ENCODE measurements around the gene KDM1A.

The KDM1A gene

DNA sequence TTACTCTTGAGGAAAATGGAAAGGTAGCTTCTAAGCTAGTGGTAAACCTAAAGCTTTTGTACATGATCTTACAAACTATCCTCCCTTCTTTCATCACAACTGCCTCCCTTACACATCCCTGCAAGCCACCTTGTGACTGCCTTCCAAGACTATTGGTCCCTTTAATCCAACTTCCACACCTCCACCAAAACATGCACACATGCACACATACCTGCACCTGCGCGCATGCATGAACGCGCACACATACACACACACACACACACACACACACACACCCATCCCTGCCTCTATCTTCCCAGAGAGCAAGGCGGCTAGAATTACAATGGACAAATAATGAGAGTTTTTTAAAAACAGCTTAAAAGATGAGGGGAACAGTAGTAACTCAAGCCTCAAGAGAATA is 91.1 kb downstream of the KDM1A start:
- DNase-seq (ENCODE audit: low read depth in 2 of 2): no peak

DNA sequence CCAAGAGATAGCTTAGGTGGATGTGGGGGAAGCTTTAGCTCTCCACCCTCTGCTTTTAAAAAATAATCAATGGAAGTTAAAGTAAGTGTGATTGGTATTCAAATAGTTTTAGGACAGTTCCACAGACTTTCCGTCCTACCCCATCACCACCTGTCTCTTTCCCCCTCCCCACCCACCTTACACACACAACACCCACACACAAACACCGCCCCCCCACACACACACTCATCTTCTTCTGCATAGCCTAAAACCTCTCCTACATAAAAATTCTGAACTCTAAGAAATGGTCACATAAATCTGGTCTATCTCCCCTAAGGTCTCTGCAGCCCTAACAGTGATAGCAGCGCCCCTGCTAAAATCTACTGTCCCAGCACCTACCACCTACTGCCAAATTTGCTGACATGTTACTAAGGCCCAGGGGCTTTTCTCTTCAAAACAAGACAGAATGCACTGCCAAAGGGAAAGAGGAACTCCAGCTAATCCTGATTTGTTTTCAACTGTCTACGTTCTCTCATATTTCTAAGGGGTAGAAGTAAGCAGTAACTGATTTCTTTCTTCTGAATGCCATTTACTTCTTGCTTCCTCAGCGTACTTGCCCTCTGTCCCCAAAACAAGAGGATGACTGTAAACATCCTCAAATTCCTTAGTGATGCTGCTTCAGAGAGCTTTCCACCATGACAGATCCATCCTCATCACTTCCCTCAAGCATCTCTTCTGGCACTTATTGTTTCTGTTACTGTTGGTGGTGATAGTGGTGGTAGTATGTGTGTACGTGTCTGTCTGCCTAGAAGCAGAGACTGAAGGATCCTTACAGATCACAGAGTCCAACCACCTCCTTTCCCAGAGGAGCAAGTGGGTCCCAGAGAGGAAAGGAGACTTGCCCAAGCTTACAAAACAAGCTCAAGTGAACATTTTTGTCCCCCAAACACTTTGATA is 92.6 kb downstream of the KDM1A start:
- DNase-seq (ENCODE audit: low read depth in 2 of 2): no peak

DNA sequence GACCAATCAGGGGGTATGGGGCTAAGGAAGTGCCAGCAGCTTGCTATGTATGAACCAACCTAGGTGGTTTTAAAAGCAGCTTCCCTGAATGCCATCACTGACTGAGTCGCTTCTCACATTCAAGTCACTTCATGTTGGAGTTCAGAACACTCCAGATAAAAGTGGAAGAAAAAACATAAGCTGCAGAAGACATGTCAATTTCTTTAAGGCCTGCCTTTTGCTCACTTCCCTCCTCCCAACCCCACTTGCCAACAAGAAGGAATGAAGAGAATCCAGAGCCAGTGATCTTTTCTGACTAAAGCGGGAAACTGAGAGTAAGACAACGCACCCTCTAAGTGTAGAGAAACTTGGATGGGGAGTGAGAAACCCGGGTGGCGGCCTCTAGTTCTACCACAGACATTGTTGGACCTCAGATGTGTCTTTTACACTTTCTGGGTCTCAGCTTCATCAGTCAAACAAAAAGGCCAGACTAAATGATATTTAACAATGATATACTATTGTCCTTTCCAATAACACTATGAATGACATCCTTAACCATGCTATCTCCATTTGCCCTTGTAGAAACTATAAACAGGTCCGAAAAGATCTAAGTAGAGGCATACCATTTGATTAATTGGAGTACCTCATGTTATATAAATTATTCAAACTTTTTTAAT is 95.3 kb downstream of the KDM1A start:
- no peak for DNase-seq (ENCODE audit: low read depth in 2 of 2)

- DNase-seq (ENCODE audit: low read depth in 2 of 2): no peak
These were observed 97.1 kb downstream of the KDM1A start for GRCh38 chr1:23116216-23116836.

GRCh38 chr1:23116921-23117699 is 97.8 kb downstream of the KDM1A start:
- DNase-seq (ENCODE audit: low read depth in 2 of 2): no peak

- no peak for DNase-seq (ENCODE audit: low read depth in 2 of 2)
These were observed 99.1 kb downstream of the KDM1A start for GRCh38 chr1:23118407-23118806.

DNA sequence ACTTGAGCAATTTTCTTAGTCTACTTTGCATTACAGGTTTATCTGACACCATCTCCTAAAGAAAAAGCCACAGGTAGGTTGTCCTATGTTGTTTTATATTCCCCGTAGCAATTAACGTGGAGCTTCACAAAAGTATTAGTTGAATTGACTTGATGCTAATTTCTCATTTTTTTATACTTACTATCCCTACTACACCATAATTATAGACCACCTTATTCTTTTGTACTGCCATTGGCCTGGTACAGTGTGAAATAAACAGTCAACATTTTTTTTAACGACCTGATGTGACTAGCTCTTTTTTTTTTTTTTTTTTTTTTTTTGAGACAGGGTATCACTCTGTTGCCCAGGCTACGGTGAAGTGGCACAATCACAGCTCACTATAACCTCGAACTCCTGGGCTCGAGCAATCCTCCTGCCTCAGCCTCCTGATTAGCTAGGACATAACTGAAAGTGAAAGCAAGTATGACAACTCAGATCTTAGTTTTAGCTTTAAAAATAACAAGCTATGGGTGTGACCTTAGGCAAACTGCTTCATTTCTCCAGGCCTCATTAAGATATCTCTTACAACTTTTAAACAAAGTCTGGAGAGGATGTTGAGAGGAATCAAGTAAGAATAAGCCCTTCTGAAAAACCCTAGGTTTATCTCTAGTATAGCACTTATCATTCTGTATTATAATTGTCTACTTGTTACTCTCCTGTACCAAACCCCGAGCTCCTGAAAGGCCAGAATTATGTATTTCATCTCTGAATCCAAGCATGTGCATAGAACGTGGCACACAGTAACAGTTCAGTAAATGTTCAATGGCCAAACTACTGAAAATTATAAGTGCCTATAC is 99.9 kb downstream of the KDM1A start:
- DNase-seq (ENCODE audit: low read depth in 2 of 2): no peak

GRCh38 chr1:23120383-23120782 is 101.1 kb downstream of the KDM1A start:
- no peak for DNase-seq (ENCODE audit: low read depth in 2 of 2)

GRCh38 chr1:23122023-23122748 is 102.9 kb downstream of the KDM1A start:
- no peak for DNase-seq (ENCODE audit: low read depth in 2 of 2)

DNA sequence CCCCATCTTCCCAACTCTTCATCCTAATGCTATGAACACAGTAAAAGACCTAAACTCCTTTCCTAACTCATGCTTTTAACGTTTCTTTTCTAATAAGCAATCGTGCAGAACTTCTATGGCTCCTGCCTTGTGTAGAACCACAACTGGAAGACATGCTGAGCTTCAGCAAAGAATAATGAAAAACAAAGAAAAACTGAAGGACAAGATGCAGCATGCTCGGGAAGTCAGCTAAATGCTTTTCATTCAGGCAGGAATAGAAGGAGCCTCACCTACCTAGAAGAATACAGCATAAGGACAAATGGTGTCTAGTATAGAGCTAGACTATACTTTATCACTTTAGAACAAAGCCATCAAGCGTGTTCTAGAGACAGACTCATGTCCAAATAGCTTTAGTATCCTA is 103.5 kb downstream of the KDM1A start:
- no peak for DNase-seq (ENCODE audit: low read depth in 2 of 2)

DNA sequence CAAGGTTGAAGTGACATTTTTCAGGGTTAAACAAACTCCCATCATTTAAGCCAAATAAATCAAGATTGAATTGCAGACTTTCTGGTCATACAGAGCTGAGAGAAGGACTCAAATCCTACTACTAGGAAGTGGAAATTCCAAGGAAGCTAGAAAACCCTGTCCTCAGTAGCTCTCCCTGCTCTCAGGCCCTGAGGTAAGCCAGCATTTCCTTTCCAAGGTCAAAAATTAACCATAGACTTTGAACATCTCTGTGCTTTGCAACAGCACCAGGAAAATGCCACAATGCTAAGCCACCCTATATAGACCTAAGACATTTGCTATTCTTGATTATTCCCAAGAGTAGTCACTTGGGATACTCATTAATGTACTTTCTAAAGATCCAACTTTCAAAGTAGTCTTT is 104.3 kb downstream of the KDM1A start:
- DNase-seq (ENCODE audit: low read depth in 2 of 2): no peak

DNA sequence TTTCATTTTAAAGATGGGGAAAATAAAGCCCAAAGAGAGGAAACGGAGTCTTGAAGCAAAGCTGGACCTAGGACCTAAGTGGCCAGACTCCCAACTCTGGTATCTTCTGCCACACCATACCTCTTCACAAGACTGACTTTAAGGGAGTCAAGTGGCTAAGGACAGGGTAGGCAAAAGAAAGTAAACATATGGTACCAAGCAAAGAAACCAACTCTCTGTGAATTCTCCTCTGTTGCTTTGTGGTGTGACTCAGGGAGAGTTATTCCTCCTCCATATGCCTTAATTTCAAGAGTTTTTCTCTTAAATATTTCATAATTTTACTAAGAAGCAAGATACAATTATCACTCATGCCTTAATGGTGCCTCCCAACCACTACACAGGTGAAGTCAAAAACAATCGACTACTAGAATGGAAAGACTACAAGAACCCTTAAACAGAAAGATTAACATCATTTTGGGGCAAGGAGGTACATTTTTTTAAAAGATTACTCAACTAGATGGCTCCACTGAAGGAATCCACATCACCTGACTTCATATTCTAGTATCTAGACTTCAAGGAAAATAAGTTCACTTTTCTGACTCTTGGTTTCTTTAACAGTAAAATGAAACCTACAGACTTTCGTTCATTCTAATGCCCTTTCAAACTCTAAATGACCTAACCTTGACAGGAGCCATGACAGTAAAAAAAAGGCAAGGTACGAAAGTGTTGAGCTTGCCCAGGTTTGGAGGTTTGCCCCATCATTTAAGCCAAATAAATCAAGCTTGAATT is 105.2 kb downstream of the KDM1A start:
- DNase-seq (ENCODE audit: low read depth in 2 of 2): no peak

GRCh38 chr1:23125489-23125888 is 106.2 kb downstream of the KDM1A start:
- no peak for DNase-seq (ENCODE audit: low read depth in 2 of 2)

GRCh38 chr1:23126200-23126599 is 106.9 kb downstream of the KDM1A start:
- no peak for DNase-seq (ENCODE audit: low read depth in 2 of 2)

DNA sequence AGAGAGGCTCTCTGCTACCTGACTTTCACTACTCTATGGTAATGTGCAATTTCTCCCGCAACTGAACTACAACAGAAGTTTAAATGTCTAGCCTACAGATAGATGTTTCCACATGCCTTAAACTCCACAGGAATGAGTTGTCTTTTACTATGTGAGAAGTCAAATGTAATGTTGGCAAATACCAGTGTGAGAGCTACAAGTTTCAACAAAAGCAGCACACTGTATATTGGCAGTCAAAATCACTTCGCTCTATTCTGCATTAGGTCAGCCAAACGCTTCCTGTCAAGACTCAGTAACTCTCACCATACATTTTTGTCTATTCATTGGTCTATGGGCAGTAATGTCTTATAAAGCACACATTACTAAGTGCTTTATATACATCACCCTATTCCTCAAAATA is 107.5 kb downstream of the KDM1A start:
- no peak for DNase-seq (ENCODE audit: low read depth in 2 of 2)

- no peak for DNase-seq (ENCODE audit: low read depth in 2 of 2)
These were observed 110.6 kb downstream of the KDM1A start for GRCh38 chr1:23129846-23130245.

DNA sequence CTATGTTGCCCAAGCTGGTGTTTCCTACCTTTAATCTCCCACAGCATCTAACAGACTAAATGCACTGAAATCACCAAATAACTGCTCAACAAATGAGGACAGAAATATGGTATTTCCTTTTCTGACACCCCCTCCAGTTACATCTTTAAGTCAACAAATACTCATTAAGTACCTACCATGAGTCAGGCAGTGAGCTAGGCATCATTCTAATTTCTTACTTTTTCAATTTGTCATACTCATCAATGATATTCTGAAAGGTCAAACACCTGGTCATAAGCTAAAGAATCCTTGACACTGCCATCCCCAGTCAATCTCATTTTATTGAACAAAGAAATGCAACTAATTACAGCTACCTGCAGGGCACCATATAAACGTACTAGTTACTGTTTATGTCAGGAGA is 112.8 kb downstream of the KDM1A start:
- no peak for DNase-seq (ENCODE audit: low read depth in 2 of 2)

Measured in stimulated activated CD4-positive, alpha-beta T cell treated with anti-CD3 and anti-CD28 coated beads, Interleukin-1b, Interleukin-23, amount 100 ng/mL, for 1 hour (primary cell).